Activated gamma-delta T cell treated with anti-CD3 and anti-CD28 coated beads, Interleukin-2, amount 50 U/mL, for 16 hours (primary cell): ENCODE results near the gene CPS1.

ENCODE experiments used
- DNase-seq: peaks from one replicate; pipeline ENCODE4 v3.0.0-alpha.2; 2020; ENCODE audit warnings: low read depth

Gene CPS1

GRCh38 chr2:210546424-210547208 is 9.8 kb upstream of the CPS1 start:
- no peak for DNase-seq

- DNase-seq = no peak
Observed at GRCh38 chr2:210548031-210548430, 8.4 kb upstream of the CPS1 start.

GRCh38 chr2:210548878-210549384 is 7.5 kb upstream of the CPS1 start:
- no peak for DNase-seq

GRCh38 chr2:210551001-210551400 is 5.4 kb upstream of the CPS1 start:
- DNase-seq = no peak

- no peak for DNase-seq
Observed at GRCh38 chr2:210553373-210553772, 3.0 kb upstream of the CPS1 start.

- DNase-seq = no peak
Observed at GRCh38 chr2:210555555-210555954, 844 bp upstream of the CPS1 start.

- DNase-seq = no peak
Observed at GRCh38 chr2:210557721-210558120, 1.3 kb downstream of the CPS1 start.

- no peak for DNase-seq
Observed at GRCh38 chr2:210558708-210559107, 2.3 kb downstream of the CPS1 start.

GRCh38 chr2:210559182-210559581 is 2.8 kb downstream of the CPS1 start:
- DNase-seq = no peak

- DNase-seq = no peak
Observed at GRCh38 chr2:210561475-210561874, 5.1 kb downstream of the CPS1 start.

GRCh38 chr2:210562091-210562490 is 5.7 kb downstream of the CPS1 start:
- no peak for DNase-seq

GRCh38 chr2:210562502-210563080 is 6.2 kb downstream of the CPS1 start:
- no peak for DNase-seq

GRCh38 chr2:210567279-210567678 is 10.9 kb downstream of the CPS1 start:
- no peak for DNase-seq

- DNase-seq = no peak
Observed at GRCh38 chr2:210568108-210568507, 11.7 kb downstream of the CPS1 start.

GRCh38 chr2:210577263-210578071 is 21.1 kb downstream of the CPS1 start:
- DNase-seq = no peak

- no peak for DNase-seq
Observed at GRCh38 chr2:210584834-210585233, 28.4 kb downstream of the CPS1 start.

- no peak for DNase-seq
Observed at GRCh38 chr2:210586381-210586780, 30.0 kb downstream of the CPS1 start.

- no peak for DNase-seq
Observed at GRCh38 chr2:210591663-210592062, 35.3 kb downstream of the CPS1 start.

GRCh38 chr2:210592726-210593125 is 36.3 kb downstream of the CPS1 start:
- no peak for DNase-seq

- DNase-seq = no peak
Observed at GRCh38 chr2:210593166-210593565, 36.8 kb downstream of the CPS1 start.

- DNase-seq = no peak
Observed at GRCh38 chr2:210598219-210598618, 41.8 kb downstream of the CPS1 start.

- DNase-seq = no peak
Observed at GRCh38 chr2:210599476-210599875, 43.1 kb downstream of the CPS1 start.

- DNase-seq = no peak
Observed at GRCh38 chr2:210604666-210605065, 48.3 kb downstream of the CPS1 start.
